Smooth muscle cell (in vitro differentiated cells): ENCODE data around the gene SYT2. TPM values are rescaled to one million over a fixed set of nuclear protein-coding genes. Genes with fewer than 3 reads are reported as not detected.

ENCODE experiments used
- DNase-seq: peaks from one replicate; lab custom pipeline; 2025; ENCODE audit not compliant: unreplicated experiment; lab: John Stamatoyannopoulos, UW
- H2AFZ ChIP-seq: fragments of 200-600 bp; sonication (generic); 2 replicates; pipeline ENCODE4 v1.6.0; 2016; ENCODE audit warnings: antibody characterized with exemption, low read depth, mild to moderate bottlenecking
- H3F3A ChIP-seq: fragments of 200-600 bp; sonication (generic); 2 replicates; pipeline ENCODE4 v1.6.0; 2017; ENCODE audit warnings: antibody characterized with exemption, low read depth
- H3K27ac ChIP-seq: fragments of 200-600 bp; sonication (generic); 2 replicates; pipeline ENCODE4 v1.5.1; 2016; ENCODE audit warnings: low read depth, mild to moderate bottlenecking
- H3K27me3 ChIP-seq: fragments of 200-600 bp; sonication (generic); 2 replicates; pipeline ENCODE4 v1.6.1; 2016; ENCODE audit warnings: low read depth, mild to moderate bottlenecking
- H3K36me3 ChIP-seq: fragments of 200-600 bp; sonication (generic); 2 replicates; pipeline ENCODE4 v1.5.1; 2016; ENCODE audit warnings: low read depth
- H3K4me1 ChIP-seq: fragments of 200-600 bp; sonication (generic); 2 replicates; pipeline ENCODE4 v1.5.1; 2016; ENCODE audit warnings: low read depth
- H3K4me2 ChIP-seq: fragments of 200-600 bp; sonication (generic); 2 replicates; pipeline ENCODE4 v1.6.0; 2016; ENCODE audit warnings: mild to moderate bottlenecking
- H3K4me3 ChIP-seq: fragments of 200-600 bp; sonication (generic); 2 replicates; pipeline ENCODE4 v1.5.1; 2016; ENCODE audit warnings: mild to moderate bottlenecking
- H3K79me2 ChIP-seq: fragments of 200-600 bp; sonication (generic); 2 replicates; pipeline ENCODE4 v1.6.0; 2016; ENCODE audit warnings: low read depth, mild to moderate bottlenecking
- H3K9ac ChIP-seq: fragments of 200-600 bp; sonication (generic); 2 replicates; pipeline ENCODE4 v1.6.0; 2016; ENCODE audit warnings: low read depth
- H3K9me3 ChIP-seq: fragments of 200-600 bp; sonication (generic); replicated peaks from 2 replicates; pipeline ENCODE4 v1.5.1; 2016; ENCODE audit warnings: low read depth
- H4K20me1 ChIP-seq: fragments of 200-600 bp; sonication (generic); 2 replicates; pipeline ENCODE4 v1.6.0; 2016; ENCODE audit warnings: low read depth
- WGBS: methylation state at CpG from one replicate; pipeline ENCODE4 v1.1.7; 2016; ENCODE audit warnings: low lambda C conversion rate; 5-methylcytosine and 5-hydroxymethylcytosine counted together
- polyA plus RNA-seq: library from polyadenylated mRNA; unstranded; fragments of >200 nt; fragmentation: Nextera tagmentation; extraction: Ambion mirVana; gene quantifications from 2 replicates; pipeline ENCODE4 v1.2.1, GENCODE V29; 2016
- total RNA-seq: library from RNA; depleted of rRNA; stranded (reverse); fragments of >200 nt; gene quantifications from 2 replicates; pipeline ENCODE4 v1.2.3, GENCODE V29; 2014
- TF ChIP-seq, protein P1 (sequence below): fragments of 200-600 bp; sonication (generic); IDR thresholded peaks from 2 replicates; pipeline ENCODE4 v1.5.1; 2017; ENCODE audit warnings: borderline replicate concordance, mild to moderate bottlenecking, antibody characterized with exemption; ENCODE audit not compliant: insufficient read depth, poor library complexity, severe bottlenecking

SYT2 gene
- total and polyA plus RNA-seq, 2 experiments from 2014 or later = not detected

DNA sequence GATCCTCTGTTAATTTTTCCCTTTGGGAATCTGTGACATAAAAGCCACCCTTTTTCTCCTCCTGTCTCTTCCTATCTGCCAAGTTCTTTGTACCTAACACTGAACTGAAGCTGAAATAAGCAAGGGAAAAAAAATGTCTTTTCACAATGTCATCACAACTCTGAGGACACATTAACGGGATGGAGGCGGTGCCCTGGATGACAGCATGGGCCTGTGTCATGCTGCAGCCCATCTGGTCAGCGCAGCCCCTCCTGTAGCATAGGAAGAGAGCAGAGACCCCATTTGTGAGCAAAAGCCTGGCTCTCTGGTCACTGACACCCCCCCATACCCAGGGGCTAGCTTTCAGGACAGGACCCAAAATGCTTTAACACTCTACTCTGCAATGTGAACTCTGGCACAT, 22.5 kb downstream of the SYT2 start:
- H2AFZ ChIP-seq = no peak overlapping the region
- H4K20me1 ChIP-seq = no peaks in the 10 kb centered on the region
- 89% methylated on average over 3 of the region's 3 CpGs for WGBS
- no peak overlapping the region for H3K4me2 ChIP-seq
- DNase-seq = no peak
- no peaks in the 10 kb centered on the region for H3K4me1 ChIP-seq
- H3K27me3 ChIP-seq = peaks cover 15% of the 10 kb centered on the region
- no peak overlapping the region for H3K9ac ChIP-seq
- TF ChIP-seq, protein P1, sequence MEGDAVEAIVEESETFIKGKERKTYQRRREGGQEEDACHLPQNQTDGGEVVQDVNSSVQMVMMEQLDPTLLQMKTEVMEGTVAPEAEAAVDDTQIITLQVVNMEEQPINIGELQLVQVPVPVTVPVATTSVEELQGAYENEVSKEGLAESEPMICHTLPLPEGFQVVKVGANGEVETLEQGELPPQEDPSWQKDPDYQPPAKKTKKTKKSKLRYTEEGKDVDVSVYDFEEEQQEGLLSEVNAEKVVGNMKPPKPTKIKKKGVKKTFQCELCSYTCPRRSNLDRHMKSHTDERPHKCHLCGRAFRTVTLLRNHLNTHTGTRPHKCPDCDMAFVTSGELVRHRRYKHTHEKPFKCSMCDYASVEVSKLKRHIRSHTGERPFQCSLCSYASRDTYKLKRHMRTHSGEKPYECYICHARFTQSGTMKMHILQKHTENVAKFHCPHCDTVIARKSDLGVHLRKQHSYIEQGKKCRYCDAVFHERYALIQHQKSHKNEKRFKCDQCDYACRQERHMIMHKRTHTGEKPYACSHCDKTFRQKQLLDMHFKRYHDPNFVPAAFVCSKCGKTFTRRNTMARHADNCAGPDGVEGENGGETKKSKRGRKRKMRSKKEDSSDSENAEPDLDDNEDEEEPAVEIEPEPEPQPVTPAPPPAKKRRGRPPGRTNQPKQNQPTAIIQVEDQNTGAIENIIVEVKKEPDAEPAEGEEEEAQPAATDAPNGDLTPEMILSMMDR = no peak
- no peak overlapping the region for H3K4me3 ChIP-seq
- H3K27ac ChIP-seq = no peak overlapping the region
- no peaks in the 10 kb centered on the region for H3K9me3 ChIP-seq
- no peaks in the 10 kb centered on the region for H3K36me3 ChIP-seq
- H3K79me2 ChIP-seq = no peaks in the 10 kb centered on the region
- no peaks in the 10 kb centered on the region for H3F3A ChIP-seq

DNA sequence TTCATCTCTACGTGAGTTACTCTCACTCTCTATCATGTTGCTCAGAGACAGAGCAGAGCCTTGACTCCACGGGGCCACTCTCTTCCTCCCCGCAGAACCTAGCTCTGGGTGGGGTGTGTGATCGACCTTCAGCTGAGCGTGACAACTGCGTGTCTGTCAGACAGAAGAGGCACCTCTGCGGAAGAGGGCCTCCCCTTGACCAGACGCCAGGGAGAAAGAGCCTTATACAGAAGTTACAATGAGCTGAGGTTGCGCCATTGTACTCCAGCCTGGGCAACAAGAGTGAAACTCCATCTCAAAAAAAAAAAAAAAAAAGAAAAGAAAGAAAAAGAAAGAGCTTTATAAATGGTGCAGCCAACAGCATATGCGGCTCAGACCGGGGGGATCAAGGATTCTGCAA, 22.9 kb downstream of the SYT2 start:
- no peak for DNase-seq
- Histone ChIP-seq H3K27me3 (peaks cover 15% of the 10 kb centered on the region), H3K36me3 (no peaks in the 10 kb centered on the region), H3K4me1 (no peaks in the 10 kb centered on the region), H4K20me1 (no peaks in the 10 kb centered on the region), H3K27ac (no peak overlapping the region), H3K9me3 (no peaks in the 10 kb centered on the region), H3K79me2 (no peaks in the 10 kb centered on the region), H2AFZ (no peak overlapping the region), H3K4me3 (no peak overlapping the region), H3K9ac (no peak overlapping the region), H3K4me2 (no peak overlapping the region), H3F3A (no peaks in the 10 kb centered on the region)
- WGBS = 85% methylated on average over 11 of the region's 11 CpGs
- TF ChIP-seq, protein P1 = no peak

DNA sequence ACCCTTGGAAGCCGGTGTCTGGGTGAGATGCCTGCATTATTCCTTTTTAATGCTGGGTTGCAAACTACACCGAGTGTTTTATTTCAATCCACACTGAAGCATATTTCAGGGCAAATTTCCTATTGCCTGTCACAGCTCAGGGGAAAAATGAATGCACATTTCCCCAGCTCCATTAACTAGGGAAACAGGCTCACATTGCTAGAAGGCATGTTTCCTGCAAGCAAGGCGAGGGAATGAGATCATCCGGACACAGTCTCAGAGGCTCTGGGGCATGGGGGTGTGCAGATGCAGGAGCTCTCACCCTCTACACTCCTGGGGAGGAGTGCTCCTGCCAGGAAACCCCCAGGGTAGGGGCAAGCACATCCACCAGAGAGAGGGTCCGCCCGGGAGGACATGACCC, 24.6 kb downstream of the SYT2 start:
- H3K4me2 ChIP-seq = no peak overlapping the region
- H3K9me3 ChIP-seq = no peaks in the 10 kb centered on the region
- H2AFZ ChIP-seq = no peak overlapping the region
- H3K9ac ChIP-seq = no peak overlapping the region
- no peaks in the 10 kb centered on the region for H3K4me1 ChIP-seq
- no peak overlapping the region for H3K27ac ChIP-seq
- H3K4me3 ChIP-seq = no peak overlapping the region
- 81% methylated on average over 6 of the region's 6 CpGs for WGBS
- H4K20me1 ChIP-seq = no peaks in the 10 kb centered on the region
- no peaks in the 10 kb centered on the region for H3K79me2 ChIP-seq
- no peak for DNase-seq
- no peaks in the 10 kb centered on the region for H3F3A ChIP-seq
- peaks cover 15% of the 10 kb centered on the region for H3K27me3 ChIP-seq
- H3K36me3 ChIP-seq = no peaks in the 10 kb centered on the region
- TF ChIP-seq, protein P1 = no peak

DNA sequence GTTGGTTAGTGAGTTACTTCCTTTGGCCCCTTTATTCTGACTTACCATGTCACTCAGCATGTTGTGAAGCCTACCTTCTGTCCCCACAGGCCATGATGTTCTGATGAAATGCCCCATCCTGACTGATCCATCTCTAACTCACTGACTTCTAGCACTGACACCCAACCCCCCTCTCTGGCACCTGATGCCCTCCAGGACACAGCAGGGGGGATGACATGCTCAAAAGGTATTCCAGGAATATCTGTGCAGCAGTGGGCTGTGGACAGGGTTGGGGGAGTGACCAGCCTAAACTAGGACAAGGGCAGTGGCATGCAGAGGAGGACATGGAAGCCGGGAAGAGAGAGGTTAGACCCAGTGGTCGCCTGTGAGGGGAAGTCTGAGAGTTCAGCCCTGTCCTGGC, 25.5 kb downstream of the SYT2 start:
- Histone ChIP-seq H3K4me1 (no peaks in the 10 kb centered on the region), H2AFZ (no peak overlapping the region), H3K9ac (no peak overlapping the region), H3K27me3 (peaks cover 15% of the 10 kb centered on the region), H3K36me3 (no peaks in the 10 kb centered on the region), H3K79me2 (no peaks in the 10 kb centered on the region), H3K27ac (no peak overlapping the region), H3K4me2 (no peak overlapping the region), H3F3A (no peaks in the 10 kb centered on the region), H3K4me3 (no peak overlapping the region), H4K20me1 (no peaks in the 10 kb centered on the region), H3K9me3 (no peaks in the 10 kb centered on the region)
- TF ChIP-seq, protein P1 = no peak
- WGBS = 67% methylated on average over 2 of the region's 2 CpGs
- DNase-seq = no peak
